ENCODE results near the gene KIRREL1.

DNA sequence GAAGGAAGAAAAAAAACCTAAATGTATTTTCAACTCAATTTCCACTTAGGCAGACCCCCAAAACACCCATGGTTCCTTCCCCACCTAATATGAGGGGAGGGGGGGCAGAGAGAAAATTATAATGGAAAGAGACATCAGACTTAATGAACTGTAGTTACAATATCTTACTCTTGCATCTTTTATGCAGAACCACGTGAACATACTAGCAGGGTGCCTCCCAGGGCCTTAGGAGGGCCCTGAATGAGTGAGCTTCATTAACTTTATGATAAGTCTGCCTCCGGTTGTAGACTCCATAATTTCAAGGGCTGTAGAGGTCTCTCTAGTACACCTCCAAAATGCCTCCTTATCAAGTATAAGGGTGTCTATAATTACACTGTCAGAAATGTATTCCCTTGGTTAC lies 11.3 kb upstream of the KIRREL1 start:
- TF ChIP-seq, protein P1, sequence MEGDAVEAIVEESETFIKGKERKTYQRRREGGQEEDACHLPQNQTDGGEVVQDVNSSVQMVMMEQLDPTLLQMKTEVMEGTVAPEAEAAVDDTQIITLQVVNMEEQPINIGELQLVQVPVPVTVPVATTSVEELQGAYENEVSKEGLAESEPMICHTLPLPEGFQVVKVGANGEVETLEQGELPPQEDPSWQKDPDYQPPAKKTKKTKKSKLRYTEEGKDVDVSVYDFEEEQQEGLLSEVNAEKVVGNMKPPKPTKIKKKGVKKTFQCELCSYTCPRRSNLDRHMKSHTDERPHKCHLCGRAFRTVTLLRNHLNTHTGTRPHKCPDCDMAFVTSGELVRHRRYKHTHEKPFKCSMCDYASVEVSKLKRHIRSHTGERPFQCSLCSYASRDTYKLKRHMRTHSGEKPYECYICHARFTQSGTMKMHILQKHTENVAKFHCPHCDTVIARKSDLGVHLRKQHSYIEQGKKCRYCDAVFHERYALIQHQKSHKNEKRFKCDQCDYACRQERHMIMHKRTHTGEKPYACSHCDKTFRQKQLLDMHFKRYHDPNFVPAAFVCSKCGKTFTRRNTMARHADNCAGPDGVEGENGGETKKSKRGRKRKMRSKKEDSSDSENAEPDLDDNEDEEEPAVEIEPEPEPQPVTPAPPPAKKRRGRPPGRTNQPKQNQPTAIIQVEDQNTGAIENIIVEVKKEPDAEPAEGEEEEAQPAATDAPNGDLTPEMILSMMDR (IDR thresholded peaks at IDR 0.05): no peak
- no peak for TF ChIP-seq POLR2A (IDR thresholded peaks at IDR 0.05)
